ENCODE measurements around the gene MPHOSPH9. TPM values are rescaled to one million over a fixed set of nuclear protein-coding genes. Genes with fewer than 3 reads are reported as not detected.
"Not testable (repeated sequence)": the region's sequence is repeated elsewhere in the genome, so short reads cannot be mapped to it uniquely, and the experiment has no call there.

MPHOSPH9 gene
- total RNA-seq, 1 donor from 2014 or later: 37.7 TPM

DNA sequence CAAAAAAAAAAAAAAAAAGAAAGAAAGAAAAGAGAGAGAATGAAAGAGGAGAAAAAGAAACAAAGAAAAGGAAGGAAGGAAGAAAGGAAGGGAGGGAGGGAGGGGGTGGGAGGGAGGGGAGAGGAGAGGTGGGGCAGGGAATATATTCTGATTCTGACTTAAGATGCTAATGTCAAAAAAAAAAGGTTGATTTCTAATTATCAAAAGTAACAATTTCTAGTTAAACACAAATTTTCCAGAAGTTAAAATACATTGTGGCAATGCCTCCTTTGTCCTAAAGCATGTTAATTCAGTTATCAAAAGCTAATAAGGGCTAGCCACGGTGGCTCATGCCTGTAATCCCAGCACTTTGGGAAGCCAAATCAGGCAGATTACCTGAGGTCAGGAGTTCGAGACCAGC, 7.5 kb downstream of the MPHOSPH9 start:
- DNase-seq (ENCODE audit: low read depth in 2 of 2): no peak

GRCh38 chr12:123223241-123223668, 9.7 kb downstream of the MPHOSPH9 start:
- DNase-seq (ENCODE audit: low read depth in 2 of 2): no peak

DNA sequence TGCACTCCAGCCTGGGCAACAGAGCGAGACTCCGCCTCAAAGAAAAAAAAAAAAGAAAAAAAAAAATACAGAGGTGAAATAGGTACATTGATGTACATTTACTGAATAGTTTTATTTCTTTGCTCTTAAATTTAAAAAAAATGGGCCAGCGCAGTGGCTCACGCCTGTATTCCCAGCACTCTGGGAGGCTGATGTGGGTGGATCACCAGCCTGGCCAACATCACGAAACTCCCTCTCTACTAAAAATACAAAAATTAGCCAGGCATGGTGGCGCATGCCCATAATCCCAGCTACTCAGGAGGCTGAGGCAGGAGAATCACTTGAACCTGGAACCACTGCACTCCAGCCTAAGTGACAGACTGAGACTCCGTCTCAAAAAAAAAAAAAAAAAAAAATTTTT, 25.1 kb downstream of the MPHOSPH9 start:
- DNase-seq (ENCODE audit: low read depth in 2 of 2): not testable (repeated sequence)

- DNase-seq (ENCODE audit: low read depth in 2 of 2): not testable (repeated sequence)
Measured at GRCh38 chr12:123206794-123207193, 26.1 kb downstream of the MPHOSPH9 start.

DNA sequence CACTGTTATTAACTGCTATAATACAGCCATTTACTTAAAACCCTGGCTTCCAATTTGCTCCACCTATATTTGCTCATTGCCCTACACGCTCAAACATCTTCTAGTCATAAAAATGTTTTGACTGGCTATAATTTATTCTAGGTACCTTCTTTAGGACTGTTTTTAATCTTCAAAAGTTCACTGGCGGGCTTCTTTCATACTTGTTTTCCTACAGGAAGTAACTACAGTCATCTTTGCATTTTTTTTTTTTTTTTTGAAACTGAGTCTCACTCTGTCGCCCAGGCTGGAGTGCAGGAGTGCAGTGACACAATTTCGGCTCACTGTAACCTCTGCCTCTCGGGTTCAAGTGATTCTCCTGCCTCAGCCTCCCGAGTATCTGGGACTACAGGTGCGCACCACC, 32.5 kb downstream of the MPHOSPH9 start:
- DNase-seq (ENCODE audit: low read depth in 2 of 2): no peak

- no peak for DNase-seq (ENCODE audit: low read depth in 2 of 2)
Measured at GRCh38 chr12:123199936-123200335, 33.0 kb downstream of the MPHOSPH9 start.

- no peak for DNase-seq (ENCODE audit: low read depth in 2 of 2)
Measured at GRCh38 chr12:123187637-123188036, 45.3 kb downstream of the MPHOSPH9 start.

GRCh38 chr12:123180171-123180570, 52.8 kb downstream of the MPHOSPH9 start:
- no peak for DNase-seq (ENCODE audit: low read depth in 2 of 2)

DNA sequence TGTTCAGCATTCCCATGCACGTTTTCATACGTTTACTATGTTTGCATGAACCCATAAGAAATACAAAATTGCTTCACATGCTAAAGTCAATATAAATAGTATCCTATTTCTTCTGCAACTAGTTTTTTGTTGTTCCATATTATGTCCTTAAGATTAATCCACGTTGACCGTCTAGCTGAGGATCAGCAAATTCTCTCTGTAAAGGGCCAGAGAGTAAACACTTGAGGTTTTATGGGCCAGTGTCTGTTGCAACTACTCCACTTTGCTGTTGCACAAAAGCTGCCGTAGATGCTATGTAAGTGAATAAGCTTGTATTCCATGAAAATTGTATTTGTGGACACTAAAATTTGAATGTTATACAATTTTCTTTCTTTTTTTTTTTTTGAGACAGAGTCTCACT, 61.0 kb downstream of the MPHOSPH9 start:
- no peak for DNase-seq (ENCODE audit: low read depth in 2 of 2)

DNA sequence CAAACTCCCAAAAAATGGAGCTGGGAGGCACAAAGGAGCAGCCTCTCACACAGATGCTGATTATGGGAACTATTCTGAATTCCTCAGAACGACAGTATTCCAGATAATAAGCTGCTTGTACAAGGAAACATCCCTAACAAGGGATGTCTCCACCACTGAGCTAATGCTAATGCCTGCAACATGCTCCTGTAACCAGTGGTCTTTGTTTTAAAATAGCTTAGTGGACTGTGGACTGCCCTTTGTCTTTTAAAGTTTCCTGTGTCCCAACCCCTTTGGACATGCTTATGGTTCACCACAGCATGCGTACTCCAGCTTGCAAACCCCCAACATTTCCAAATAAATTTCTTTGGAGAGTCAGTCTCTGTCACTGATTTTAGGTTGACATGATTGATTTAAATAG, 65.6 kb downstream of the MPHOSPH9 start:
- no peak for DNase-seq (ENCODE audit: low read depth in 2 of 2)

- DNase-seq (ENCODE audit: low read depth in 2 of 2): no peak
Measured at GRCh38 chr12:123165537-123165936, 67.4 kb downstream of the MPHOSPH9 start.

DNA sequence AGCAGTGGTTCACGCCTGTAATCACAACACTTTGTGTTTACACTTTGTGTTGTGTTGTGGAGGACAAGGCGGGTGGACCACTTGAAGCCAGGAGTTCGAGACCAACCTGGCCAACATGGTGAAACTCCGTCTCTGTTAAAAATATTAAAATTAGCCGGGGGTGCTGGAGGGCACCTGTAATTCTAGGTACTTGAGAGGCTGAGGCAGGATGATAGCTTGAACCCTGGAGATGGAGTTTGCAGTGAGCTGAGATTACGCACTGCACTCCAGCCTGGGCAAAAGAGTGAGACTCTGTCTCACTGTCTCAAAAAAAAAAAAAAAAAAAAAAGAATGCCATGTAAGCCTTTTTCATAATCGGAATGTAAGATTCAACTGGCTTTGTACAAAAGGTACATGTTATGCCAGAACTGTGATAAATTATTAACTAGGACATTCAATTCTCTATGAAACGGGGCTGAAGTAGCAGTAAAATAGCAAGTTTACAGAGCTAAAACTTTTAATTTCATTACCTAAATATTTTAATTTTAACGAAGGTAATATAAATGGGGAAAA, 68.2 kb downstream of the MPHOSPH9 start:
- DNase-seq (ENCODE audit: low read depth in 2 of 2): no peak

- no peak for DNase-seq (ENCODE audit: low read depth in 2 of 2)
Measured at GRCh38 chr12:123164222-123164621, 68.7 kb downstream of the MPHOSPH9 start.

DNA sequence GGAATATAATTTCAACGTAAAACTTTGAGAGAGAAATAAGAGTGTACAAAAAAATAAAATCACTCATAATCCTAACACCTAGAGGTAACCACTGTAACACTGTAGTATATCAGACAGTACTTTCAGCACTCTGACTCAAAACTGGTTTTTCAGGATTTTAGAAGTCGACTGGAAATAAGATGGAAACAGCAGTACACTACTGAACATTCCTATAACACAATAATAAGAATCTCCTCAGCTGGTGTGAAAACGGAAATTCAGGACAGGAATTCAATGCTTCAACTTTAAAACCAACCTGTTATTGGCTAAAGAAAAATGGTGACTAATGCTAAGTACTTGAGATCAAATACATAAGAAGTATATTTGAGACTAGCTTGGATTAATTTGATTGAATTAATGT, 69.7 kb downstream of the MPHOSPH9 start:
- DNase-seq (ENCODE audit: low read depth in 2 of 2): no peak

DNA sequence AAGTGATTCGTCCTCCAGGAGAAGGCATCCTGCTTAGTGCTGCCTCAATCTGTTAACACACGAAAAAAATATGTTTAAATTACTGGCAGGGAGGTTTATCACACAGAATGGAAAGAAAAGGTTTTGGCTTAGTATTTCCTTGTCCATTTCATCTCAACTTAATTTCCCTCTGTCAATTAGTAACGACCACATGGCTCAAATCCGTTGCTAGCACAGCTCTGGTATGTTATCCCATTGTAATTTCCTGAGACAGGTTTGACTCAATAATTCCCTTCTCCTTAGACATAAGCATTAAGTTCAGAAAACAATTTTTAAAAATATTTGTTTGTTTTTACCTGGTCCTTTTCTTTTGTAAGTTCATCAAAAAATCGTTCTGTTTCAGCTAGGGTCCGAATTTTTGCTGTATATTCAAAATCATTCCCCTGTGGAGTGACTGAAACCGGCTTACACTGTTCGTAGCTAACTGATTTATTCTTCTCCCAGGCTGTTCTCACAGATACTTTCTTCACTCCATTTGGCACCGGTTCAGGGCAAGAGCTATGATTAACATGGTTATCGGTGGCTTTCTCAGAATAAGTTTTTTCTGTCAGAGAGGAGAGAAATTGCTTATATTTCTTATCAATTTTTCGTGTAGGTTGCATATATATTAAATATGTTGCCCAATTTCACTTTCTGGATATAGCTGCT, 72.0 kb downstream of the MPHOSPH9 start:
- DNase-seq (ENCODE audit: low read depth in 2 of 2): no peak

- no peak for DNase-seq (ENCODE audit: low read depth in 2 of 2)
Measured at GRCh38 chr12:123153906-123154305, 79.0 kb downstream of the MPHOSPH9 start.

DNA sequence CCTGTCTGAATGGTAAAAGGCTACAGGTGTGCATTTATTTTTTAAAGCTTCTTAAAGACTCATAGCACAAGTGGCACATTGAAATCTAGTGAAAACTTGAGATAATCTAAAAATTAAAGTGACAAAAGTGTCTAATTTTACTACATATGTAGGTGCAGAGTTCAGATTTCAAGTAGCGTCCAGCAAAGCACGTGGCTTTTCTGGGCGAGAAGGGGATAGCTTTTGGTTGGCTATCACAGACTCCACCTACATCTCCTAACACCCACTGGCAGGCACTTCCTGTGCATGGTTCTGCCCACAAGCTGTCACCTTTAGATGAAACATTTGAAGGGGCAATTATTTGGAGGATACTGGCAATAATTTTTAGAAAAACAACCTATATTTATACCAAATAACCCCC, 80.1 kb downstream of the MPHOSPH9 start:
- no peak for DNase-seq (ENCODE audit: low read depth in 2 of 2)

DNA sequence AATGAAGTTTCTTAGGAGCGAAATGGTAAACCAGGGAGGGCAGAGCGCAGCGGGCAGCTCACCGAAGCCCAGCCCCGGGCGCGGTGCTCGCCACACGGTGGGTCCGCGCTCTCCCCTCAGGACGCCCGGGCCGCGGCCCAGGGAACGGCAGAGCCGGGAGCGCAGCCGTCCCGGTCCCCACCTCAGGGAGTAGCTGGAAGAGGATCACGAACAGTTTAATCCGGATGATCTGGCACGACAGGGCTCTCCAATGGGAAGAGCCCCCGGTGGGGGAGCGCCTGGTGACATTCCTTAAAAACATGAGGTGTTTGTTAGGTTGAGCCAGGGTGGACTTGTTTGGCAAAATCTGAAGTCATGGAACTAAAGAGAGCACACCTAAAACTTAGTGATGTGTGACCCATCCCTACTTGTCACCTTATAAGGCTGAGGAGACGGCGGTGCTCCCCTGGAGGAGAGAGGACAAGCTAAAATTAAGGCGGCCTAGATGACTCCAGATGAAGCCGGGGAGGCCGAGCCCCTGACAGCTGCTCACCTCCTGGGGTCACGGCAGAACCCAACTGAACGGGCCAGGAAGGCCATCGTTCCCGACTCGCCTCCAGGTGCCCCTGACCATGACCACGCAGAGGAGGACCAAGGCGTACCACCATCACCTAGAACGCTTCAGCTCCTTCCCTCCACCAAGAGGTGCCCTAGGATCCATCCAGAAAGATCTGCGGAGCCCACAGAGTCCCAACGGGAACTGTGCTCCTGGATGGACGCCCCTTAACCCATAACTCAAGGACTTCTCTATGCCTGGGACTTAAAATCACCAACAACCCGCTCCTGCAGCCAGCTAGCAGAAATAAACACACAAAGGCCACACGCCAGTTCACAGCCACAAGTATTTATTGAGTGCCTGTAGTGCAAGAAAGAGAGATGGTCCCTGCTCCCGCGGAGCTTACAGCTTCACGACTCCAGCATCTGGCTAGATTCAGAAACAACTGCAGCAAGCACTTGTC, 81.2 kb downstream of the MPHOSPH9 start:
- DNase-seq (ENCODE audit: low read depth in 2 of 2): peak in 1 of 2 donors; percentile 29

- peak in 1 of 2 donors; percentile 73 for DNase-seq (ENCODE audit: low read depth in 2 of 2)
Measured at GRCh38 chr12:123150744-123151456, 82.0 kb downstream of the MPHOSPH9 start, which contains the start of gene PITPNM2. Gene PITPNM2 (minus strand): TSS chr12:123151090. CDS start chr12:123034590, 116,500 bp downstream.

GRCh38 chr12:123150275-123150743, 82.6 kb downstream of the MPHOSPH9 start:
- peak in 1 of 2 donors; percentile 35 for DNase-seq (ENCODE audit: low read depth in 2 of 2)

Data from dermis microvascular lymphatic vessel endothelial cell (primary cell).